ENCODE results near the gene SSC4D.

SSC4D gene

DNA sequence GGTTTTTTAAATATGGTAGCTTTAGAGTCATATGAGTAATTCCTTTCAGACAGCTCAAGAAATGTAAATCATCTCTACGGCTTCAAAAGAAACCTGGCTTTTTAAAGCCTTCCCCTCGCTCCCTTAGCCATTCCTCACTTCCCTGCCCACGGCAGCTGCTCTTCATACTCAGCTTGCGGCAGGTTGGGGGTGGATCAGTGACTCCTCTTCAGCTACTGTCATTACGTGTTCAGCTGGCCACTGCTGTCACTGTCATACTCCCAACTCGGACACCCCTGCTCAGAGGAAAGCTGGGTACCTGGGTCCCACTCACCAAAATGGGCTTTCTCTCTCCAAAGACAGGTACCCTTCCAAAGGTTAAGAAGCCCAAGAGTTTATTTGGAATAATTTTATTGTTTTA is 57.3 kb downstream of the SSC4D start:
- no peak for DNase-seq (ENCODE audit: low read depth in 1 of 2, low spot score in 1 of 2)
- no peak for TF ChIP-seq JUND (IDR thresholded peaks at IDR 0.05; ENCODE audit: low read depth)
- in situ Hi-C loops (cut with HindIII; ENCODE audit: low pct_unique_long_range_greater_than_20kb, low sequenced_read_pairs), result no loop called here

DNA sequence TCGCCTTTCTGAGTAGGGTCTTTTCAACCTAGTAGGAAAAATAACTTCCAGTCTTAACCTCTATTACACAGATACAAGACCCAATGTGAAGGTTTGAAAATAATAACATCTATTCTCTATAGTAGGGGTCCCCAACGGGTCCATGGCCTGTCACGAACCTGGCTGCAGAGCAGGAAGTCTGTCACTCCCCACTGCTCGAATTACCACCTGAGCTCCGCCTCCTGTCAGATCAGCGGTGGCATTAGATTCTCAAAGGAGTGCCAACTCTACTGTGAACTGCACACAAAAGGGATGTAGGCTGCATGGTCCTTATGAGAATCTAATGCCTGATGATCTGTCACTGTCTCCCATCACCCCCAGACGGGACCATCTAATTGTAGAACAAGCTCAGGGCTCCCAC is 58.1 kb downstream of the SSC4D start:
- in situ Hi-C loops (cut with HindIII; ENCODE audit: low pct_unique_long_range_greater_than_20kb, low sequenced_read_pairs), result no loop called here
- peak in 1 of 2 experiments; percentile 26 for DNase-seq (ENCODE audit: low read depth in 1 of 2, low spot score in 1 of 2)
- TF ChIP-seq JUND (IDR thresholded peaks at IDR 0.05; ENCODE audit: low read depth), result no peak

DNA sequence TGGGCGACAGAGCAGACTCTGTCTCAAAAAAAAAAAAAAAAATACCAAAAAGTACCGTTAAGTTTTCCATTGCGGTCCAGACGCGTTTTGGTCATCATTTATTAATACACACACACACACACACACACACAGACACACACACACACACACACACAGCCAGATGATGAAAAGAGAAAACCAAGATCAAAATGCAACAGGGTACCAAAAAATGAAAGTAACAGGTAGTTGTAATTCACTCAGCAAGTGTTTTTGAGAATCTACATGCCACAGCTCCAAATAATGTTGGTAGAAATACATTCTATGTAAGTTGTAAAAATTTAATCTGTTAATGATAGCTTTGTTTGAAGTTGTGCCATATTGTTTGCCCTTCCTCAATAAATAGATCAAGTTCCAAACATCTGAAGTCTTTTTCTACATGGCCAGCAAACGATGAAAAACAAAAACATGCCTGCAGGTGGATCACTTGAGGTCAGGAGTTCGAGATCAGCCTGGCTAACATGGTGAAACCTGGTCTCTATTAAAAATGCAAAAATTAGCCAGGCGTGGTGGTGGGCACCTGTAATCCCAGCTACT is 60.1 kb downstream of the SSC4D start:
- in situ Hi-C loops (cut with HindIII; ENCODE audit: low pct_unique_long_range_greater_than_20kb, low sequenced_read_pairs), result no loop called here
- TF ChIP-seq JUND (IDR thresholded peaks at IDR 0.05; ENCODE audit: low read depth), result no peak
- DNase-seq (ENCODE audit: low read depth in 1 of 2, low spot score in 1 of 2), result no peak

DNA sequence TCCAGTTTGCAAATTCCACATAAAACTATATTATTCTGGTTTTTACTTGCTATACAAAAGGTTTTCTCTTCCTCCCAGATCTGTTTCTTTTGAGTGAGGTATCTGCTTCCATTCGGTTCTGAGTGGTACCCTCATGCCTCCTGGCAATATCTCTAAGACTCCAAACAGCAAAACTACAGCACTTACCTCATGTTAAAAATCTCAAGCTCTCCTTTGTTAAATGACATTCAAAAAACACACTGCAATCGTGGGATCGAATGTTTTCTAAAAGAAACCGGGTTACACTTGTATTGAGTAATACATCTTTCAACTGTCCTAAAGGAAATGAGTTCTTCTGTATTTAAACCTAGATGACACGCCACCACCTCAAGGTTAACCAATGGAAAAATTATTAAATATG is 61.8 kb downstream of the SSC4D start:
- in situ Hi-C loops (cut with HindIII; ENCODE audit: low pct_unique_long_range_greater_than_20kb, low sequenced_read_pairs), result no loop called here
- TF ChIP-seq JUND (IDR thresholded peaks at IDR 0.05; ENCODE audit: low read depth), result no peak
- DNase-seq (ENCODE audit: low read depth in 1 of 2, low spot score in 1 of 2), result no peak

DNA sequence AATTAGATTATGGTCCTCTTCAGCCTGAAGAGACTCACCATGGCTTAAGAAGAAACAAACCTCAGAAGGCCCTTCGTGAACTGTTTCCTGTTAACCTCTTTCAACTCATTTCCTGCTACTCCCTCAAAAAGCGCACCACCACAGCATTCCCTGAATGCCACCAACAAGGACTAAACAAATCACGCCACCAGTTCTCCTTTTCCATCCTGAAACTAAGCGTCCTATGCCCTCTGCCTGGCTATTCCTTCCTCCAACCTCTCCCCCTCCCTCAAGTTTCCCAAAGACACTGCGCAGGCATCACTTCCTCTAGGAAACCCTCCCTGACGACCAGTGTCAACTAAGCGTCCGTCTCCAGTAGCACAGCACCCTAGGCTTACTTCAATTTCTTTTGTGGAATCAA is 62.7 kb downstream of the SSC4D start:
- TF ChIP-seq JUND (IDR thresholded peaks at IDR 0.05; ENCODE audit: low read depth), result no peak
- in situ Hi-C loops (cut with HindIII; ENCODE audit: low pct_unique_long_range_greater_than_20kb, low sequenced_read_pairs), result no loop called here
- no peak for DNase-seq (ENCODE audit: low read depth in 1 of 2, low spot score in 1 of 2)

DNA sequence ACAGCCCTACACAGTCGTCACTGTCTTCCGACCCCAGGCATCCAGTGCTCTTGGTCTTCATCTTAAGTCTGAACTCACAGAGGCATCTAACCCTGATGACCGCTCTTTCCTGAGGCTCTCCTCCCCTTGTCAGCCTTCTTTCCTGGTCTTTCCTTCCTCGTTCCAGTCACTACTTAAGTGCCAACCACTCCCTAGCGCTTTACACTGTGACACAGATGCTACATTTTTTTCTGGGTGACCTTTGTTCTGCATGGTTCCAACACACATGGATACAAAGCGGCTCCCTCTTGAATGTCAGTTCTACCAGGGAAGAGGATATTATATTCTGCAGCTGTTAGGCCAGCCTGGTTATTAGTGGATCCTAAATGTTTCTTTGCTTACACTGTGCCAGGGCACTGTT is 63.4 kb downstream of the SSC4D start:
- in situ Hi-C loops (cut with HindIII; ENCODE audit: low pct_unique_long_range_greater_than_20kb, low sequenced_read_pairs), result no loop called here
- no peak for DNase-seq (ENCODE audit: low read depth in 1 of 2, low spot score in 1 of 2)

DNA sequence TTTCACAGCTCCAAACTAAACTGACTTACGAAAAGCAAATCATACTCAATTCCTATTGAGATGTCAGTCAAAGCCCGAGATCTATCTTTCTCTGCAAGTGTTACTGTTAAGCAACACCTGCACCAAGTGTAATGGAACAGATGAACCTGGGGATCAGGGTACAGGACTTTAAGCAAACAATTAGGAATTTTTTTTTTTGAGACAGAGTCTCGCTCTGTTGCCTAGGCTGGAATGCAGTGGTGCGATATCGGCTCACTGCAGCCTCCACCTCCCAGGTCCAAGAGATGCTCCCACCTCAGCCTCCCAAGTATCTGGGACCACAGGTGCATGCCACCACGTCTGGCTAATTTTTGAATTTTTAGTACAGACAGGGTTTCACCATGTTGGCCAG is 65.6 kb downstream of the SSC4D start:
- no peak for TF ChIP-seq JUND (IDR thresholded peaks at IDR 0.05; ENCODE audit: low read depth)
- no peak for DNase-seq (ENCODE audit: low read depth in 1 of 2, low spot score in 1 of 2)
- in situ Hi-C loops (cut with HindIII; ENCODE audit: low pct_unique_long_range_greater_than_20kb, low sequenced_read_pairs), result no loop called here

More for the DNA sequence above, 63.4 kb downstream of the SSC4D start:
- no peak for TF ChIP-seq JUND (IDR thresholded peaks at IDR 0.05; ENCODE audit: low read depth)

DNA sequence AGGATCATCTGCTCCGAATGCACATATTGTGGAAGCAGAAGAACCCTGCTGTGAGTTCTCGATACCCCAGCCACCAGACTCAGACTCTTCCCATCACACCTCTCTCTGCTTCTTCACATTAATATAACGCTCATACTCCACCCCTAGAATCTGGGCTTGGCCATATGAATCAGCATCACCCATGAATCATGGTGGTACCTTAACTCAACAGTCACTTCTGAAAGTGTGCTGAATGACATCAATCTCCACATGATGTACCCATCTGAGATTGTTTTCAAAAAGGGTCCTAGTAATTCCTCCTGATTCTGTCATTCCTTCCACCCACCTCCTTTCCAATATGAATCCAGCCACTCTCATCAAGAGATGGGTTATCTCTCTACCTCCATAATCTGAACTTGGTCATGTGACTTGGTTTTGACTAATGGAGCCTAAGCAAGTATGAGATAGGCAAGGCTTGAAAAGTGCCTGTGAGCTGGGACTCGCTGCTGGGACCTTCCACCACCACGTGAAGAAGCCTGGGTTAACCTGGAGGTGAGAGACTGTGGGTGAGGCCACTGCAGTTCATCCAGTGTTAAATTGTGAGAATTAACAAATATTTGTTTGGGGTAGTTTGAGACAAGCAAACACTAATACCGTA is 66.1 kb downstream of the SSC4D start:
- no peak for DNase-seq (ENCODE audit: low read depth in 1 of 2, low spot score in 1 of 2)
- in situ Hi-C loops (cut with HindIII; ENCODE audit: low pct_unique_long_range_greater_than_20kb, low sequenced_read_pairs), result no loop called here

DNA sequence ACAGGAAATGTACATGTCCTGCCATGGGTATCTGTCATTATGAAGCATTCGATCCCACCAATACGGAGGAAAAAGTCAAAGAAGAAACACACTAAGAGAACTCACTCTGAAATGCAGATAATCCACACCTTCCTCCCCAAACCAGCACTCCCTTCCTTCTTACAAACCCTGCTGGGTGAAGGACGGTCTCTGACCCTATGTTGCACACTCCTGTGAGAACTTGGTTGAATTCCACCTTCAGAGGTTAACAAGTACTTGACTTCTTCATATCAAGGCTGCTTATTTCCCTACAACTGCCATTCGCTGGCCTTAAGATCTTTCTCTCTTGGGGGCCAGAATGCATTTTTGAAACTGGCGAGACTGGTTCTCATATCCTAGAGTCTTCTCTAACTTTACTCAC is 67.3 kb downstream of the SSC4D start:
- in situ Hi-C loops (cut with HindIII; ENCODE audit: low pct_unique_long_range_greater_than_20kb, low sequenced_read_pairs), result no loop called here
- no peak for TF ChIP-seq JUND (IDR thresholded peaks at IDR 0.05; ENCODE audit: low read depth)
- DNase-seq (ENCODE audit: low read depth in 1 of 2, low spot score in 1 of 2), result no peak

More for the DNA sequence above, 66.1 kb downstream of the SSC4D start:
- no peak for TF ChIP-seq JUND (IDR thresholded peaks at IDR 0.05; ENCODE audit: low read depth)

DNA sequence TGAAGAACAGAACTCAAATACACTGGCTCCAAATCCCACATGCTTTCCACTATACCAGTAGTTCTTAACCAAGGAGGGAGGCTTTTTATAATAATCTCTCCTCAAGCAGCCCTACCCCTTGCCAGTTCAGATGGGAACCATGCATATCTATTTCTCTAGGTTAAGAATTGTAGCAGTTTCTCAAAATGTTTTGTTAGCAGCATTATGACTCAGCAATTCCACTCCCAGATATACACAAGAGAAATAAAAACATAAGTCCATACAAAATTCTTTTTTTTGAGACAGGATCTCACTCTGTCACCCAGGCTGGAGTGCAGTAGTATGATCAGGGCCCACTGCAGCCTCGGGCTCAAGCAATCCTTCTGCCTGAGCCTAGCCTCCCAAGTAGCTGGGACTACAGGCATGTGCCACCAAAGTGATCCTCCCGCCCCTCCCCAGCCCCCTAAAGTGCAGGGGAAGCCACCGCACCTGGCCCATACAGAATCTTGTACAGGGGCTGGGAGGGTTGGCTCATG is 68.8 kb downstream of the SSC4D start:
- TF ChIP-seq JUND (IDR thresholded peaks at IDR 0.05; ENCODE audit: low read depth), result no peak
- in situ Hi-C loops (cut with HindIII; ENCODE audit: low pct_unique_long_range_greater_than_20kb, low sequenced_read_pairs), result no loop called here
- no peak for DNase-seq (ENCODE audit: low read depth in 1 of 2, low spot score in 1 of 2)
